Glomerular visceral epithelial cell (primary cell): ENCODE results near the gene CDYL.

Experiments used
- DNase-seq: peaks from one replicate; pipeline ENCODE4 v3.0.0-alpha.2; 2016; ENCODE audit errors: extremely low spot score

The CDYL gene

GRCh38 chr6:4883298-4883697 is 107.1 kb downstream of the CDYL start:
- no peak for DNase-seq

DNA sequence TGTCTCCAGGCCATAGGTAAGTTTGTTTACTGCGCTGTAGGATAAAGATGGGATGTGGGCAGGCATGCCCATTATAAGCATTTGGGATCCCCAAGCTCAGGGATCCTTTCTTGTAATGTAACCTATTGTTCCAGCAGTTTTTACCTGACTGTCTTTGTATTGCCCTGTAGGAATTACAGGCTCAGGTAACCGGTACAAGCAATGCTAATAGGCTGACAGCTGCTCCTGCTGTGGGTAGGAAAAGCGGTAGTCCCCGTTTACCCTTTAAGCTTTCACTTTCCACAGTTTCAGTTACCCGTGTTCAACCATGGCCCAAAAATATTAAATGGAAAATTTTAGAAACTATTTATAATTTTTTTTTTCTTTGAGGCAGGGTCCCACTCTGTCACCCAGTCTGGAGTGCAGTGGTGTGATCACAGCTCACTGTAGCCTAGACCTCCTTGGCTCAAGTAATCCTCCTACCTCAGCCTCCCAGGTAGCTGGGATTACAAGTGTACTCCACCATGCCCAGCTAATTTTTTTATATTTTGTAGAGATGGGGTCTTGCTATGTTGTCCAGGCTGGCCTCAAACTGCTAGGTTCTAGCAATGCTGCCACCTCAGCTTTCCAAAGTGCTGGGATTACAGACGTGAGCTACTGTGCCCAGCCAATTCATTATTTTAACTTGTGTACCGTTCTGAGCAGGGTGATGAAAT is 108.6 kb downstream of the CDYL start:
- DNase-seq: no peak

GRCh38 chr6:4885341-4885933 is 109.2 kb downstream of the CDYL start:
- DNase-seq: no peak

DNA sequence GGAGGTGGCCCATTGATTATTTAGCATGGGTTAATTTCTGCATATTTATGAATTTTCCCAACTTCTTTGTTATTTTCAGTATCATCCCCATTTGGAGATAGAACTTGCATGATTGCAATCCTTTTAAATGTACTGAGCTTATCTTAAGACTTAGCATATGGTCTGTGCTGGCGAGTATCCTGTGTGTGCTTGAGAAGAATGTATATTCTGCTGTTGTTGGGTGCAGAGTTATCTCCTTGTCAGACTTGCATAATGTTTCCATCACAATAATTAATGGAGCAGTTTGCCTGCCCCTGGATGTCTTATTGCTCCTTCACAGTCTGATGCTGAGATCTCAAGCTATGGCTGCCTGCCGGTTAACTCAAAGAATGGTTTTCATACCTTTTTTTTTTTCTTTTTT is 112.6 kb downstream of the CDYL start:
- DNase-seq: no peak

GRCh38 chr6:4889701-4890100 is 113.5 kb downstream of the CDYL start:
- DNase-seq: no peak

DNA sequence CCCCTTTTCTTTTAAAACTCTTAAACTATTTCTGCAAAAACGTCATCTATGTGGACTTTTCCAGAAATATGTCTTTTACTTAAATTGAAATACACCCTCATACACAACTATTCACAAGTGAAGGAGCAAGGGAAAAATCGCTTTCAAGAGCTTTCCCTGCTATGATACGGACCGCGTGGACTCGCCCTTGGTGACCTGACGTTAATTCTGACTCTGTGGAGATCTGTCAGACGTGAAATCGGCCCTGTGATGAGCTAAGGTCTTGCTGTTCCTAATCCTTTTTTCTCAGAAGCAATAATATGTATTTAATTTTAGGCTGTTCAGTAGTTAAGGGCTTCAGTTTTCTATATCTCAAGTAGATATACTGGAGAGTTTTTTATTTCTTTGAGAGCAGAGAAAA is 114.0 kb downstream of the CDYL start:
- DNase-seq: no peak

DNA sequence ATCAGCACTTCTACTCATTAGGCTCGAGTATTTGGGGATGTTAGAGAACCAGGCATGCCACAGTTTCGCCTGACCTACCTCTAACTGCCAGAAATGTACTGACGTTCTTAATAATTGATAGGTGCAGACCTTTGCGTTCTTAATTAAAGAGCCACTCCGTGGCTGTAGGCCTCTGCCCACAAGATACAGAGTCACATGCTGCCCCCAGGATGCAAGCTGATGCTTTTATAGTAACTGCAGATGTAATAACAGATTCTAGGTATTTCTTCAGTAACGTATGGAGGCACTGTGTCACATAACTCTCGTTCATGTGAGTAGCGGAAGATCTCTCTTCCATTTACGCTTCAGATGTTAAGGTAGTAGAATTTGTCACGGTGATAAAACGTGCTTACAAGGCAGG is 114.4 kb downstream of the CDYL start:
- DNase-seq: no peak

- DNase-seq: no peak
Observed at GRCh38 chr6:4891141-4891540, 114.9 kb downstream of the CDYL start.

GRCh38 chr6:4892785-4893485 is 116.7 kb downstream of the CDYL start:
- DNase-seq: no peak

DNA sequence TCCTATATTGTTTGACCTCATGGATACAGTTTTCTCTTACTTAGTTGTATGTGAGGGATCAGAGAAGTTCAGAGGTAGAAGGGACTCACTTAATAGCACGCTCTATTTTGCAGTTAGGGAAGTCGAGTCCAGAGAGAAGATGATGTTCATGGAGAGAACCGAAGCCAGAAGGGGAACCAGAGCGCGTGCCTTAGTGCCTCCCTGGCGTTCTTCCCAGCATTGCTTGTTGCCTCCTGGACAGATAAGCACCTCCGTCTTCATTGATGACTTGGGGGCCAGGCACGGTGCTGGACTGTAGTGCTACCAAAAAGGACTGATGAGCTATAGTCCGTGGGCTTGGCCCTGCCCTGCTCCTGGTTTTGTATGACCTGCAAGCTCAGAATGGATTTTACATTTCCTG is 117.8 kb downstream of the CDYL start:
- no peak for DNase-seq

- no peak for DNase-seq
Observed at GRCh38 chr6:4895971-4896370, 119.8 kb downstream of the CDYL start.

DNA sequence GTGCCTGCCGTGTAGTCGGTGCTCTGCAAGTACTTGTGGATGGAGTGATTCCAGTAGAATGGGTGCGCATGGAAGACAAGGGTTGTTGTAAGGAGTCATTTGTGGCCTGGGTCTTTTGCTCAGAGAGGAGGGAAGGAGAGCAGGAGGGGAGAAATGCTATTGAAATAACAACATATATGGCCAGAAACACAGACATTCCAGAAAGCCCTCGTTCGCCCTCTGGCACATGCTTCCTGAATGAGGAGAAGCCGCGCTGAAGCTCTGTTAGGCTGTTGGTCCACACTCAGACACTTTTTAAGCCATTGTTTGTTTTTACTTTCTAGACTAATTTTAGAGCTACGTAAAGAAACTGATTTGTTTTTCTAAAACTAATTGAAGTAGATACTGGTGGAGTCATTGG is 120.2 kb downstream of the CDYL start:
- DNase-seq: no peak

DNA sequence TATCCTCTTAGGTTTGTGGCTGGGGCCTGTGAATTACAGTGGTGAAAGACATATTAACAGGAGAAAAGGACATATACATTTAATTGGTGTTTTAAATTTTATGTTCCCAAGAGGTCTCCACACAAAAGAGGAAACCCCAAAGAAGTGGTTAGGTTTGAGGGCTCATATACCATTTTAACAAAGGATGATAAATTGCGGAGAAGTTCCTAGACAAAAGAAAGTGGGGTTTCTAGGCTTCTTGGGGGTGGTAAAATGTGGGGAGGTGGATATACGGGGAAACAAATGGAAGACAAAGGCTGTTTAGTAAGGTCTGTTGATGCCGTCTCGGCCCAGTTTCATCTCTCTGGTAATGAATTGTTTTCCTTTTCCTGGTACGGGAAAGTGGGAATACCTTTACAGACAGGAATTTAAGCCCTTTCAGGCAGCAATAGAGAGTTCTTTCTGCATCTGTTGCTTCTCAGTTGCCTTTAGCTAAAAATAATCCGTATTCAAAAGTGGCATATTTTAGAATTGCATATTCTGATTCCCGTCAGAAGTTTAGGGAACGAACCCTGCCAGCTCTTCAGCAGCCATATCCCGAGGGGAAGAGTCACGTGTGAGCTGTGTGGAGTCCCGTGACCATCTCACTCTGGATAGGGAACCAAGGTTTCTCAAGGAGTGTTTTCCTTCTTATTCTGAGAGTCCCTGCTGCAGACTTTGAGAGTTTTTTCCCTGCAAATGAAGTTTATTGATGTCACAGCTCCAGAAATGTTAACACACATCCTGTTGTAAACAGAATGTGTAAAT is 123.2 kb downstream of the CDYL start:
- DNase-seq: no peak

DNA sequence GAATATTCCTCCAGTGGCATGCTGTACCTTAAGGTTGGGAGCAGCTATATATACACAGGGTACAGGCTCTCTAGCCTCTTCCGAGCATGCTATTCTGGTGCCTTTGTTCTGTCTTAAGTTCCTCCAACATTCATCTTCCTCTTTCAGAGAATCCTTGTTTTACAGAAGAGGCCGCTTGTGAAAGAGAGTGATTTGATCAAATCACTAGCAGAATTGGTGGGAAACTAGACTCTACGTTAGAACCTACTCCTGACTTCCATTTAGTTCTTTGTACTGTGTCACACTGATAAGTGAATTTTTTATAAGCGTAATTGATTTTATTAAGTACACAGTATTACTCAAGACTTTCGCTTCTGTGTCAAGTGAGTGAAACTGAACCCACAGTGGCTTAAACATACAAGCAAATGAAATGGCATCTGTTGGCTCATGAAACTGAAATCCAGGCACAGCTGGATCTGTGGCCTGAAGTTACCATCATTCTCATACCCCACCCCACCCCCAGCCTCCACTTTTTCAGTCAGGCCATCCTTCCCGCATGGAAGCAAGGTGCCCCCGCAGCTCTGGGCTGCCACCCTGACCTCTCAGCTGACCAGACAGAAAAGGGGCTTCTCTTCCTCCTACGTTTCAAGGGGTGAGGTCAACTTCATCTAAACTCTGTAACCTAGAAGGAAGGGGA is 125.3 kb downstream of the CDYL start:
- DNase-seq: no peak

GRCh38 chr6:4902363-4902762 is 126.2 kb downstream of the CDYL start:
- no peak for DNase-seq

GRCh38 chr6:4903121-4903520 is 126.9 kb downstream of the CDYL start:
- no peak for DNase-seq

GRCh38 chr6:4903751-4904370 is 127.7 kb downstream of the CDYL start:
- no peak for DNase-seq

DNA sequence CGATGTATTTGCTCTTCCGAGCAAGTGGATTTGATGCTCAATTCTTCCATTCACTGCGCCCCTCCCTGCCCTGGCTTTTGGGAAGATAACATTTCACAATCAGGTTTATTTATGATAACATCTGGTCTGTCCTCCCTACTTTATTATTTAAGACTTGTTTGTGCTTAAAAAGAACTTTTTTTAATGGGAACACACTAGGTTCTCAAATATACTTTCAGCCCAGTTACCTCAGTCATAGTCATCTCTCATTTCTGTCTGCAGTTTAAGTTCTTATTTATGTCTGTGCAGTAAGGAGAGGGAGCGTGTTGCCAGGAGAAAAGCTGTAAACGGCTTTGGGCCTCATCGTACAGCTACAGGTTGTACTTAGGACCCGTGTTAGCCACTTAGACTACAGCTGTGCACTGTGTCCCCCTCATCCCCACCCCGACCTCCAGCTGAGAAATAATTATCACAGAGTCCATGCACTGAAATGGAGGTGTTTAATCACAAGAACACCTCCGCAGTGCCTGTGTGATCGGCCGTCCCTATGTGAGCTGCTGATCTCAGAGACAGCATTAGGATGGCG is 128.3 kb downstream of the CDYL start:
- no peak for DNase-seq

- no peak for DNase-seq
Observed at GRCh38 chr6:4905826-4906225, 129.6 kb downstream of the CDYL start.

DNA sequence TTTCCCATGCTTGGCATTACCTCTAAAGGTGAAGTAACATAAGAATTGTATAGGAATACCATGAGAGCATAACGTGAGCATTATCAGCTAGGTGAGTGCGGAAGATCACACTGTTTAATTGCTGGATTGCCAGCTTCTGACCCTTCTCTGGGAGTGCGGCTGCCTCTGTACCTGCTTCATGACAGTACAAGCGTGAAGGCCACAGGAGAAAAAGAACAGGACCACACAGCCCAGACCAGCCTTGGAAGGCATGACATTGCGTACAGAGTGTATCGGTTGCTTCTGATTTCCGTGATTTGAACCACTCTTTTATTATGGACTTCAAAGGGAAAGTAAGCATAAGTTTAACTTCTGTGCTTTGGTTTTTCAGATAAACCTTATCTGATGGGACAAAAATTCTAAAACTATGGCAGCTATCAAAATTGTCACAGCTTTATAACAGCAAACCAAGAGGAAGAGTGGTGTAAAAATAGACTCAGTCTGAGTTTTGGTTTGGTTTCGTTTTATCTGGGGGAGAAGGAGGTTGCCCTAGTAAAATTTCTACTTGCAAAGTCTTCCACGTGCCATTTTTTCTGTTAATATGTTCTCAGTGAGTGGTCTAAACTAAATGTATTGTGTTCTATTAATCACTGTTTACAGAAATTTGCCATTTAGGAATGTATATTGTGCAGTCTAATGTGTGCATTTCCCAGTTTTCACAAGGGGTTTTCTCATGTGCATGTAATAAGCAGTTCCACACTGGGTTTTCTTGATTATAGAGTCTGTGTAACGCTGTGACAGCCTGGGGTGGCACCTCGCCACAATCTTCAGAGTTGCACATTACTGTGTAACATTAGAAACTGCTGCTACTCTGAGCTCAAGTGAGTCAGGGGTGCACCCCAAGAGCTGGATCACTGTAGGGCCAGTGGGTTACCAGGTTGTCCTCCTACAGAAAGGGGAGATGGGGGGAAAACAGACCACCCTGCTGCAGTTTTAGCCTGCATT is 130.4 kb downstream of the CDYL start:
- no peak for DNase-seq
